Parathyroid adenoma (tissue), 2 donors: ENCODE data around the gene ZNF384.
A peak's percentile ranks its signal among the peaks of the same experiment; 100 is the strongest.

Source experiments
- H2AFZ ChIP-seq: fragments of 300-600 bp; sonication (generic); one replicate; pipeline ENCODE4 v1.7.0; 2017; ENCODE audit warnings: antibody characterized with exemption, mild to moderate bottlenecking
- H3K27ac ChIP-seq: fragments of 300-600 bp; sonication (generic); one replicate; pipeline ENCODE4 v1.7.0; 2017
- H3K27me3 ChIP-seq: fragments of 300-600 bp; sonication (generic); one replicate; pipeline ENCODE4 v1.7.0; 2017; ENCODE audit warnings: low read length; ENCODE audit not compliant: control insufficient read depth, insufficient read depth
- H3K36me3 ChIP-seq: fragments of 300-600 bp; sonication (generic); one replicate; pipeline ENCODE4 v1.7.0; 2017; ENCODE audit warnings: low read length; ENCODE audit not compliant: control insufficient read depth, insufficient read depth
- H3K4me1 ChIP-seq: fragments of 300-600 bp; sonication (generic); one replicate; pipeline ENCODE4 v1.7.0; 2017; ENCODE audit warnings: control low read depth
- H3K4me2 ChIP-seq: fragments of 300-600 bp; sonication (generic); one replicate; pipeline ENCODE4 v1.7.0; 2017; ENCODE audit warnings: low read length
- H3K4me3 ChIP-seq: fragments of 300-600 bp; sonication (generic); one replicate; pipeline ENCODE4 v1.7.0; 2017; ENCODE audit warnings: low read depth, low read length
- H3K79me2 ChIP-seq: fragments of 300-600 bp; sonication (generic); one replicate; pipeline ENCODE4 v1.7.0; 2017; ENCODE audit warnings: control low read depth
- H3K9ac ChIP-seq: fragments of 300-600 bp; sonication (generic); one replicate; pipeline ENCODE4 v1.7.0; 2017; ENCODE audit warnings: mild to moderate bottlenecking
- H3K9me3 ChIP-seq: fragments of 300-600 bp; sonication (generic); one replicate; pipeline ENCODE4 v1.7.0; 2017; ENCODE audit warnings: low read length; ENCODE audit not compliant: control insufficient read depth
- CTCF ChIP-seq: fragments of 300-600 bp; sonication (generic); IDR thresholded peaks from one replicate; pipeline ENCODE4 v1.7.0; 2017; ENCODE audit warnings: antibody characterized with exemption, mild to moderate bottlenecking
- donor health status: primary hyperparathyroidism.

ZNF384 gene

GRCh38 chr12:6662906-6663742, 26.1 kb downstream of the ZNF384 start, which contains the start of gene ING4:
ING4 (minus strand) TSS chr12:6663119; CDS start chr12:6663101, 18 bp downstream.
- H3K9me3 ChIP-seq, result no peaks in the 10 kb centered on the region
- H3K9ac ChIP-seq, result no peak within 1 kb of the TSS
- H3K4me2 ChIP-seq, result peak within 1 kb of the TSS; percentile 96
- H3K36me3 ChIP-seq, result no peaks in the 10 kb centered on the region
- peaks cover 3% of the 10 kb centered on the region for H3K4me1 ChIP-seq
- H3K27me3 ChIP-seq, result no peaks in the 10 kb centered on the region
- H3K79me2 ChIP-seq, result peaks cover 24% of the 10 kb centered on the region
- H3K27ac ChIP-seq, result peak within 1 kb of the TSS; percentile 77
- TF ChIP-seq CTCF, result no peak
- peak within 1 kb of the TSS; percentile 98 for H2AFZ ChIP-seq
- H3K4me3 ChIP-seq, result peak within 1 kb of the TSS; percentile 88

- Histone ChIP-seq H3K4me3 (peak overlapping the region; percentile 88), H3K9me3 (no peaks in the 10 kb centered on the region), H2AFZ (peak overlapping the region; percentile 98), H3K36me3 (no peaks in the 10 kb centered on the region), H3K9ac (no peak overlapping the region), H3K27me3 (no peaks in the 10 kb centered on the region), H3K79me2 (peaks cover 24% of the 10 kb centered on the region), H3K4me2 (peak overlapping the region; percentile 96), H3K27ac (peak overlapping the region; percentile 77), H3K4me1 (peaks cover 3% of the 10 kb centered on the region)
- TF ChIP-seq CTCF, result no peak
Observed at GRCh38 chr12:6662602-6662905, 26.6 kb downstream of the ZNF384 start.

GRCh38 chr12:6653987-6654386, 35.2 kb downstream of the ZNF384 start:
- H3K27ac ChIP-seq, result no peak overlapping the region

GRCh38 chr12:6653342-6653741, 35.8 kb downstream of the ZNF384 start:
- Histone ChIP-seq H3K36me3 (no peaks in the 10 kb centered on the region), H3K4me3 (no peak overlapping the region)

More at GRCh38 chr12:6653987-6654386, 35.2 kb downstream of the ZNF384 start:
- no peak overlapping the region for H2AFZ ChIP-seq
- H3K79me2 ChIP-seq, result peaks cover 30% of the 10 kb centered on the region
- no peak for TF ChIP-seq CTCF
- H3K4me2 ChIP-seq, result no peak overlapping the region
- H3K9me3 ChIP-seq, result no peaks in the 10 kb centered on the region
- no peak overlapping the region for H3K9ac ChIP-seq
- no peaks in the 10 kb centered on the region for H3K36me3 ChIP-seq
- no peaks in the 10 kb centered on the region for H3K4me1 ChIP-seq
- no peak overlapping the region for H3K4me3 ChIP-seq
- H3K27me3 ChIP-seq, result no peaks in the 10 kb centered on the region

More at GRCh38 chr12:6653342-6653741, 35.8 kb downstream of the ZNF384 start:
- Histone ChIP-seq H3K27me3 (no peaks in the 10 kb centered on the region), H3K4me1 (no peaks in the 10 kb centered on the region), H3K27ac (no peak overlapping the region), H3K79me2 (peaks cover 24% of the 10 kb centered on the region), H3K9me3 (no peaks in the 10 kb centered on the region), H3K9ac (no peak overlapping the region), H2AFZ (no peak overlapping the region), H3K4me2 (no peak overlapping the region)
- no peak for TF ChIP-seq CTCF
